Measurements from ENCODE around the gene KCND2.
"Not testable (repeated sequence)": the region's sequence is repeated elsewhere in the genome, so short reads cannot be mapped to it uniquely, and the experiment has no call there.

KCND2 gene

DNA sequence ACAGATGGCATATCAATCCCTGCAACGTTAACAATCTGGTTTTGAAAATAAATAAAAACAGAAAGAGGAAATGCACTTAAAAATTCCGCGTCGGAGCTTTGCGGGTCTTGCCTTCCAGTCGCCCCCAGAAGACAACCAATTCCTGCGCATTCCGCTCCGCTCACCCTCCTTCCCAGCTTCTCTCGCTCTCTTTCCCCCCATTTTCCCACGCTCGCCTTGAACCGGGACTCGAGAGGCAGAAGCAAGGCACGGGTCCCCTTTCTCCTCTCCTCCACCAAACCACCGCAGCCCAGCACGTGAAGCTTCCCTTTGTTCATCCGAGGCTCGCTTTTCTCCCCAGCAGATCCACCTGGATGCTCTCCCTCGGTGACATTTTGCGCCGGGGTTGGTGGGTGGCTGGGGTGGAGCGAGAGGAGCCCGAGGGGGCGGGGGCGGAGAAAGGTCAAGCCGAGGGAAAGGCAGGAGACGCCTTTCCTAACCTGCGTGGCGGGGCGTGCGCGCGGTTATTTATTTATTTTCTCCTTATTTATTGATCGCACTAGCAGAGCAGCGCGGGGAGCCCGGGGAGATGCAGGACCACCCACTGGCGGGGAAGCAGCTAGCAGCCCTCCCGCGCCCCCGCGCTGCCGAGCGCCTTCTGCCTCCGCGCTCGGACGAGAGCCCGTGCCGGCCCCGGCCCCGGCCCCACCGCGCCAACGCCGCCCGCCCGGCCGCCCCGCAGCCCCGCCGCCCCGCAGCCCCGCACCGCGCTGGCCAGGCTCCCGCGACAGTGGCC, at the start of gene KCND2:
KCND2 (plus strand) TSS at position 475 of the 775 bp plus-strand sequence.
- FAIRE-seq, result no peak
- no peak for TF ChIP-seq POLR2A (IDR thresholded peaks at IDR 0.05; ENCODE audit: low read depth, low read length)
- DNase-seq (ENCODE audit: insufficient read length, low spot score), result no peak

DNA sequence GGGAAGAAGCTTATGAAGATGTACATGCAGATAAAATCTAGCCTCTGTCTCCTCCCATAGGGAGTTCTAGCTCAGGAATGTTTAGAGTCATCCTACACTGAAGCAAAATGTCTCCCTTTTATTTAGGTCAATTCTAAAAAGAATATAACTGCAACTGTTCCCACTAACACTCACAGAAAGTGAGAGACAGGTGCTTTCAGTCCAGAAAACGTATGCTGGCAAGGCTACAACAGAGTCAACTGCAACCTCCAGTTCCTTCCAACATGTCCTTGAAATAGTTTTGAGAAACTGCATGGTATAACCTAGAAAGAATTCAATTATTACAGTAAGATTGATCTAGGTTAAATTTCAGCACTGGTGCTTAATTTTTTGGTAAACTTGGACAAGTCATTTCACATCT, 46.8 kb upstream of the KCND2 start:
- DNase-seq (ENCODE audit: insufficient read length, low spot score), result no peak
- FAIRE-seq, result no peak
- no peak for TF ChIP-seq POLR2A (IDR thresholded peaks at IDR 0.05; ENCODE audit: low read depth, low read length)

DNA sequence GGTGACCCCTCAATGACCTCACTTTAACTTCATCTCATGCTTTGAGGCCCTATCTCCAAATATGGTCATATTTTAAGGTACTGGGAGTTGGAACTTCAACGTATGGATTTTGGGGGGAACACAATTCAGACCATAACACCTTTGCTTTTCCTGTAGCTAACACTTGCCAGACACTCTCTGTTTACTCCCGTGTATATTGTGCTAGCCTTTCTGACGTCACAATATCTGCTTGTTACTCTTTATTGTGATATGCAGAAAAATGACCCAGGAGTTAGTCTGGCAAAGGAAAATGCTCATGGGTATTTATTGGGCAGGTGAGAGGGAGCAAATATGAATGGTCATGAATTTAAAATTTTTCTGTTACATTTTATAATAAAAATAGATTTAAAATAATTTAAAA, 45.7 kb upstream of the KCND2 start:
- DNase-seq (ENCODE audit: insufficient read length, low spot score) (no peak), FAIRE-seq (no peak)
- TF ChIP-seq POLR2A (IDR thresholded peaks at IDR 0.05; ENCODE audit: low read depth, low read length), result no peak

DNA sequence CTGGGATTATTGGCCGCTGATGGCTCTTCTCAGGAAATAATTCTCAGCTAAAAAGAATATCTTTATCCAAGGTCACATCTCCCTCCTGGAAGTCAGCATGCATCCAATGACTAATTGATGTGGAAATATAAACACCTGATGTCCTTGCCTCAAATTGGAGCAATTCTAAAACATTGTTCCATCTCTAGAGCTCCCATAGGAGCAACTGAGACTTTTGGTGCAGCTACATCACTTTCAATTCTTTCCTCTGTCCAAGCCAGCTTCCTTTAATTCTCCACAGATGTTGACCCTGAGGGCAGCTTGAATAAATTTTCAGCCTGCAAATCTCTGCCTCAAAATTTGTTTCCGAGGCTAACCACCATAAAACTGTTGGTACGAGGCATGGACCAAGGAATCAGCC, 43.9 kb upstream of the KCND2 start:
- no peak for DNase-seq (ENCODE audit: insufficient read length, low spot score)
- no peak for TF ChIP-seq POLR2A (IDR thresholded peaks at IDR 0.05; ENCODE audit: low read depth, low read length)
- no peak for FAIRE-seq

DNA sequence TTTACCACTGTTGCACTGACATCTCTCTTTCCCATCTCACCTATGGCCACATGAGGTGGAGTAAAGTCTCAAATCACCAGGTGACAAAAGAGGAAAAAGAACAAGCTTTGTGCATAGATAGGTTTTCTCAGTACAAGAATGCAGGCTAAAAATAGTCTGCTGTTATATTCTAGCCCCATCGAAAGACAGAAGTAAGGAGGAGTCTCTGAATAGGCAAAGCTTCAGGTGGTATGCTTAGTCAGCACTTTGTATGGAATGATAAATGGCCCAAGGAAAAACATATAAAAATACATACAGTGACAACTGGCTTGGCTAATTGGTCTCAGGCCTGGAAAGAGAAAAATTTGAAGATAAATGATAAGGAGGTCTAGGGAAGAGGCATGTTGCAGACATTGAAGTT, 39.6 kb upstream of the KCND2 start:
- no peak for FAIRE-seq
- DNase-seq (ENCODE audit: insufficient read length, low spot score), result no peak
- TF ChIP-seq POLR2A (IDR thresholded peaks at IDR 0.05; ENCODE audit: low read depth, low read length), result no peak

DNA sequence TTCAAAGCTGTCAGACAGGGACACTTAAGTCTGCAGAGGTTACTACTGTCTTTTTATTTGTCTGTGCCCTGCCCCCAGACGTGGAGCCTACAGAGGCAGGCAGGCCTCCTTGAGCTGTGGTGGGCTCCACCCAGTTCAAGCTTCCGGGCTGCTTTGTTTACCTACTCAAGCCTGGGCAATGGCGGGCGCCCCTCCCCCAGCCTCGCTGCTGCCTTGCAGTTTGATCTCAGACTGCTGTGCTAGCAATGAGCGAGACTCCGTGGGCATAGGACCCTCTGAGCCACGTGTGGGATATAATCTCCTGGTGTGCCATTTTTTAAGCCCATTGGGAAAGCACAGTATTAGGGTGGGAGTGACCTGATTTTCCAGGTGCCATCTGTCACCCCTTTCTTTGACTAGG, 32.6 kb upstream of the KCND2 start:
- DNase-seq (ENCODE audit: insufficient read length, low spot score); FAIRE-seq: not testable (repeated sequence)

DNA sequence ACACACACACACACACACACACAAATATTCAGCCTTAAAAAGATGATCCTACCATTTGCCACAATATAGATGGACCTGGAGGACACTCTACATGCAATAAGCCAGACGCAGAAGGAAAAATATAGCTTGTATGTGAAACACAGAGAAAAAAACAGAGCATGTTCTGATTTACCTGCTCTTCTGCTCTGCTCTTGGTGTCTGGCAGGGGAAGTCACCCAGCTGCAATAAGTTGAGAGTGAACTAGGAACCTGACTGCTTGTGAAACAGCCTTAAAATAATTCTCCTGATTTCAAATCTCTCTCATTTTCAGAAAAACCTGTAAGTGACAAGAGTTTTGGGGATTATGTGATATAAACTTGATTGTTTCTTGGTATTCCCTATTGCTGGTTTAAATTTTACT, 31.0 kb upstream of the KCND2 start:
- no peak for DNase-seq (ENCODE audit: insufficient read length, low spot score)
- FAIRE-seq, result no peak
- no peak for TF ChIP-seq POLR2A (IDR thresholded peaks at IDR 0.05; ENCODE audit: low read depth, low read length)

DNA sequence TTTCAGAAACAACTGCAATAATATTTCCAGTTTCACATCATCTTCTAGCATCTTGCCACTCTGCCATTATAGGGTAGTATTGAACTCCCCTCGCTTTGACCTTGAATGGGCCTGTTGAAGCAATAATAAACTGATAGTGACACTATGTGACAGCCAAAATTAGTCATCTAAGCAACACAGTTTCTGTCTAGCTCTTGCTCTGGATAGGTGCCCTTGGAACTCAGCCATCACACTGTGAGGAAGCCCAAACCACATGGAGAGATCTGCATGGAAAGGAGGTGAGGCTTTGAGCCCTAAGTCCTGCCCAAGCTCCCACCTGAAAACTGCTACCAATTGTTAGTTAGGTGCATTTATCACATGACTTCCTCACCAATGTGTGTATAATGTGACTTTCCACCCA, 18.1 kb upstream of the KCND2 start:
- no peak for TF ChIP-seq POLR2A (IDR thresholded peaks at IDR 0.05; ENCODE audit: low read depth, low read length)
- DNase-seq (ENCODE audit: insufficient read length, low spot score) (no peak), FAIRE-seq (no peak)

DNA sequence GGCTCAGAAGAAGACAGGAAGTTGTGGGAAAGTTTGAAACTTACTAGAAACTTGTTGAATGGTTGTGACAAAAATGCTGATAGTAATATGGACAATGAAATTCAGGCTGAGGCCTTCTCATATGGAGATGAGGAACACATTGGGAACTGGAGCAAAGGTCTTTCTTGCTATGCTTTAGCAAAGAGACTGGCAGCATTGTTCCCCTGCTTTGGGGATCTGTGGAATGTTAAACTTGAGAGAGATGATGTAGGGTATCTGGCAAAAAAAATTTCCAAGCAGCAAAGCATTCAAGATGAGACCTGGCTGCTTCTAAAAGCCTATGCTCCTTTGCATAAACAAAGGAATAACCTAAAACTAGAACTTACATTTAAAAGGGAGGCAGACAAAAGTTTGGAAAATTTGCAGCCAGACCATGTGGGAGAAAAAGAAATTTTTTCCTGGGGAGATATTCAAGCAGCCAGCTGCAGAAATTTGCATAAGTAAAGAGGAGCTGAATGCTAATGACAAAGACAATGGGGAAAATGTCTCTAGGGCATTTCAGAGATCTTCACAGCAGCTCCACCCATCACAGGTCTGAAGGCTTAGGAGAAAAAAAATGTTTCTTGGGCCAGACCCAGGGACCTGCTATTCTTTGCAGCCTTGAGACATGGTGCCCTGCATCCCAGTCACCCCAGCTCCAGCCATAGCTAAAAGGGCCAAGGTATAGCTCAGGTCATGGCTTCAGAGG, 16.5 kb upstream of the KCND2 start:
- FAIRE-seq (no peak), DNase-seq (ENCODE audit: insufficient read length, low spot score) (no peak)
- no peak for TF ChIP-seq POLR2A (IDR thresholded peaks at IDR 0.05; ENCODE audit: low read depth, low read length)

DNA sequence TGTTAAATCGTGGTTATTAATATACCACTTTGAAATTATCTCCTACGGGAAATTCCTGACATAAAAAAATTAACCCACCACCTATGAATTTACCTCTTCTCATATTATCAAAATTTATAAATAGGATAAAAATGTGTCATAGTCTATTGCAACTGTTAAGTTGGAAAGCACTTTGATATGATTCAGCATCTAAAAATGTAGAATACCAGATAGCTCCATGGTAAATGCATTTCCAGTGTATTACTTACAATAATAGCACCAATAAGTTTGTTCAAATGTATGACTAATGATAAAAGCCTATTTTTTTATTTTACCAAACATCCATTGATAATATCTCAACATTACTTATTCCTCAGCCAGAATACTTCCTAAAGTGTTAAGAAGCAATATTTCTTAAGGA, 13.6 kb upstream of the KCND2 start:
- no peak for TF ChIP-seq POLR2A (IDR thresholded peaks at IDR 0.05; ENCODE audit: low read depth, low read length)
- FAIRE-seq (no peak), DNase-seq (ENCODE audit: insufficient read length, low spot score) (no peak)

DNA sequence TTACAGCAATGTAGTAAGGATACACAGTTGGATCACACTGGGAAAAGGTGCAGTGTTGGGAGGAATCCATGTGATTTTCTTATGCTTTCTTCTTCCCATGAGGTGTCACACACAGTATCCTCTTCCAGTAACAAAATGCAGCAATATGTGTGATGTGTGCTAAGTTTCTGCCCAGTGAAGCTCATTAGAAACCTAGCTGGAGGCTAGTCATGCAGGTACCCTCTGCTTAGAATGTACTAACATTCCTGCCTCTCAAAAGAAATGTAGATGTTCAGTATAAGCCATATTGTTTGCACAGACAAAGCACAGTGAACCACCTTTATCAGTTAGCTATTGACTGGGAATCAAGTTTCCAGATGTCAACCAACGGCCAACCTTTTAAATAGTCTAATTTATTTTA, 12.9 kb upstream of the KCND2 start:
- no peak for FAIRE-seq
- no peak for TF ChIP-seq POLR2A (IDR thresholded peaks at IDR 0.05; ENCODE audit: low read depth, low read length)
- DNase-seq (ENCODE audit: insufficient read length, low spot score), result no peak

DNA sequence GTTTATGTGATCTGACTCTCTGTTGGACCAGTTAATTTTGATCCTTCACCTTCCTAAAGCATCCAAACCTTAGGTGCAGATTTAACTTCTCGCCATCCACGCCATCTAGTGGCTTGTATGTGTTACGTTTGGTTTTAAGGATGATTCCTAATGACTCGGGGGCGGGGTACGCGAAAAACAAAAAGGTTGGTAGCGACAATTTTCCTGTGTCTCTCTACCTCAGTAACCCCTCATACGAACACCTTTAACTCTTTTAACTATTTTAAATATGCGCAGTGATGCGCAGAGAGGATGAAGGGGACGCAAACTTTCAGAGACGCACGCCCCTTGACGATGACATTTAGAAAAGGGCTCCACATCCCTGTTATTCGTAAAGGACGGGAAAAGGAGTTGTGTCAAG, 714 bp upstream of the KCND2 start:
- FAIRE-seq, result peak; percentile 84
- peak; percentile 52 for DNase-seq (ENCODE audit: insufficient read length, low spot score)
- no peak for TF ChIP-seq POLR2A (IDR thresholded peaks at IDR 0.05; ENCODE audit: low read depth, low read length)

DNA sequence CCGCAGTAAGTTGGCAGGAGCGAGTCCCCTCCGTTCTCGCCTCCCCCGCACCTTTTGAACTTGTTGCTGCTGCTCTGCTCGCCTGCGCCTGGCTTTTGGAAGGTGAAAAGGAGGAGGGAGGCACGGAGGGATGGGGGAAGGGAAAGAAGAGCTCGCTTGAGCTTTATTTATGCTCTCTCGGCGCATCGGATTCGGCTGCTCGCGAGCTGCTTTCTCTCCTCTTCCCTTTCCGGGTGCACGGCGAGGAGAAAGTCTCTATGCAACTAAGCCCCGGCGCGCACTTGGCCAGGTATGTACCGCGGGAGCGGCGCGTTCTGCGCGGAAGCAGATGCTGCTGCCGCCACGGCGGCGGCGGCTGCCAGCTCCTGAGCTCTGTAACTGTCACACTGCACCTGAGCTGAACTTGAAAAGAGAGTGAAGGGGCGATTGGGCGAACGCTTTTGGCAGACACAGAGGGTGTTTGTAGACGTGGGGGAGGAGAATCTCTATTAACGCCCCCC, 551 bp downstream of the KCND2 start:
- DNase-seq (ENCODE audit: insufficient read length, low spot score) (no peak), FAIRE-seq (no peak)
- TF ChIP-seq POLR2A (IDR thresholded peaks at IDR 0.05; ENCODE audit: low read depth, low read length), result no peak

DNA sequence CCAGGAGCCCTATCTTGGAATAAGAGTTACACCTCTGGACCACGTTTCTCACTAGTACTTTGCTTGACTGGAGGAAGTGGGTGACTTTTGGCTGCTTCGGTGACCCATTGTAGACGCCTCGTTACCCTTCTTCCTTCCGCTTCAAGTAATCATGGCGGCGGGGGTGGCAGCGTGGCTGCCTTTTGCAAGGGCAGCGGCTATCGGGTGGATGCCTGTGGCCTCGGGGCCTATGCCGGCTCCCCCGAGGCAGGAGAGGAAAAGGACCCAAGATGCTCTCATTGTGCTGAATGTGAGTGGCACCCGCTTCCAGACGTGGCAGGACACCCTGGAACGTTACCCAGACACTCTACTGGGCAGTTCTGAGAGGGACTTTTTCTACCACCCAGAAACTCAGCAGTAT, 1.5 kb downstream of the KCND2 start:
- FAIRE-seq (no peak), DNase-seq (ENCODE audit: insufficient read length, low spot score) (no peak)
- no peak for TF ChIP-seq POLR2A (IDR thresholded peaks at IDR 0.05; ENCODE audit: low read depth, low read length)

DNA sequence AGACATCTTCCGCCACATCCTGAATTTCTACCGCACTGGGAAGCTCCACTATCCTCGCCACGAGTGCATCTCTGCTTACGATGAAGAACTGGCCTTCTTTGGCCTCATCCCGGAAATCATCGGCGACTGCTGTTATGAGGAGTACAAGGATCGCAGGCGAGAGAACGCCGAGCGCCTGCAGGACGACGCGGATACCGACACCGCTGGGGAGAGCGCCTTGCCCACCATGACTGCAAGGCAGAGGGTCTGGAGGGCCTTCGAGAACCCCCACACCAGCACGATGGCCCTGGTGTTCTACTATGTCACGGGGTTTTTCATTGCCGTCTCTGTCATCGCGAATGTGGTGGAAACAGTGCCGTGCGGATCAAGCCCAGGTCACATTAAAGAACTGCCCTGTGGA, 1.9 kb downstream of the KCND2 start:
- FAIRE-seq, result no peak
- DNase-seq (ENCODE audit: insufficient read length, low spot score), result no peak
- TF ChIP-seq POLR2A (IDR thresholded peaks at IDR 0.05; ENCODE audit: low read depth, low read length), result no peak

Measured in H54 (cell line).